GM21360 (cell line): ENCODE results near the gene NIM1K.
"Not testable (repeated sequence)": the region's sequence is repeated elsewhere in the genome, so short reads cannot be mapped to it uniquely, and the experiment has no call there.

Experiments
- ATAC-seq: cut with Tn5 transposase; IDR thresholded peaks from one replicate; pipeline ENCODE4 v1.9.1; 2021; ENCODE audit warnings: mild to moderate bottlenecking, moderate library complexity; ENCODE audit not compliant: unreplicated experiment

NIM1K gene

DNA sequence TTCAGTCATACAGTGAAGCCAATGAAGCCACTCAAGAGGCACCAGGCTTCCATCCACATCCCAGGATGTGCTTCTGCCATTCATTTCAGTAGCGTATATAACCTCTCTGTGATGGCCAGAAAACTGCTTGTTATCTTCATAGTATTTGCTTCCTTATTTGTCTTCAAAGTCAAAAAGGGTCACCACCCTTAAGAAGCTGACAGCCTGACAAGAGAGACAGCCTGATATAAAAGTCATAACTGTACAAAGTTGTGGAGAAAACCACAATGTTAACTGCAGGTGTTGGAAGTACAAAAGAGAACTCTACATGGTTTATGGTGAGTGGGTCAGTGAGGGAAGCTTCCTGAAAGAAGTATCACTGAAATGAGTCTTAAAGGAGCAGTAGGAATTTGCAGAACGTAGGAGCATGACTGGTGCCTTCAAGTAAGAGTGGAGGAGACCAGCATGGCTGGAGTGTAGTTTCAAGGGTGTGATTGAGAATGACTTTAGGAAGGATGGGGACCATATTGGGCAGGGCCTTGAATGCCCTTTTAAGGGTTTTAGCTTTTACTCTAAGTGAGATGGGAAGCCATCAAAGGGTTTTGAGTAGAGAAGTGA is 33.7 kb downstream of the NIM1K start:
- ATAC-seq = no peak

DNA sequence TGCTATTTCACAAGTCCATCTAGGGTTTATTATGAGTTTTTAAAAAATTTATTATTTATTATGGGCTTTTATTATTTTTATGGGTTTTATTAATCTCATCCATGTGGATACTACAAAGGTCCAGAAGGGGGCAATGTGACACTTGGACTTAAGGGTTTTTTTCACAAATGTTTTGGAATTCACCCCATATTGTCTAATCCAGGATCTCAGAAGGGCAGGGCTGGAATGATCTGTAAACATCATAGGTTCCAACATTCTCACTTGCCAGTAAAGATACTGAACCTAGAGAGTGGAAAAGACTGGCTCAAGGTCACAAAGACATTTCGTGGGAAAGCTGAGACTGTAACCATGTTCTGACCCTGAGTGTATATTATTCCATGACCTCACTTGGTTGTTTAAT is 35.6 kb downstream of the NIM1K start:
- ATAC-seq = no peak

- no peak for ATAC-seq
Measured at GRCh38 chr5:43230707-43231106, 38.7 kb downstream of the NIM1K start.

- no peak for ATAC-seq
Measured at GRCh38 chr5:43231977-43232376, 40.0 kb downstream of the NIM1K start.

GRCh38 chr5:43232943-43233833 is 41.2 kb downstream of the NIM1K start:
- no peak for ATAC-seq

- ATAC-seq = peak; percentile 81
Measured at GRCh38 chr5:43233946-43234345, 41.9 kb downstream of the NIM1K start.

DNA sequence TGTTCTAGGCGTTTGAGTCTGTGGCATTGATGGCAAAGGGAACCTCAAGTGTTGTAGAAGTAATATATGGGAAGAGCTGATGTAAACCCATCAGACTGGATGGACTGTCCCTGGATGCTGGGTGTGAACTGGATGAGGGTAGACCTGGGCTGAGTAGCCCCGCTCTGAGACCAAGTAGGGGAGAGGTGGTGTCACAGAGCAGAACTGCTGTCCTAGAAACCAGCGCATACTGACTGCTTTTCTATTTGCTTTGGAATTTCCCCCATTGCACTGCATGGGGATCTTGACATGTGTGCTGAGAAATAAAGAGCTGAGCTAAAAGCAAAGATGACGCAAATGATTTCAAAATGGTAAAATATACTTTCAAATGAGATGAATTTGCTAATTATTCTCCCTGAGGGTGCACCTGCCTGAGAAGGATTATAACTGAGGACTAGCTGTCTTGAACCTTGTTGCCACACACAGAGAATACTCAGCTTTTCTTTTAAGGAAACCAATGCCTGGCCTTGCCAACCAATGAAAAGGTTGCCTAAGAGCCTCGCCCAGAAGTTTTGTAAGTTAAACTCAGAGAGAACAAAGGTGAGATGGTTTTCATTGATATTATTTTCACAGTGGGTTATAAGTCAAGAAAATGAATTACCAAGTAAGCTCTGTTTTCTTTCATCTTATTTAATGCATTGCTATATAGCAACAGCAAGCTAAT is 44.8 kb downstream of the NIM1K start:
- ATAC-seq = no peak

GRCh38 chr5:43242196-43242595 is 50.2 kb downstream of the NIM1K start:
- no peak for ATAC-seq

GRCh38 chr5:43243270-43243669 is 51.2 kb downstream of the NIM1K start:
- no peak for ATAC-seq

DNA sequence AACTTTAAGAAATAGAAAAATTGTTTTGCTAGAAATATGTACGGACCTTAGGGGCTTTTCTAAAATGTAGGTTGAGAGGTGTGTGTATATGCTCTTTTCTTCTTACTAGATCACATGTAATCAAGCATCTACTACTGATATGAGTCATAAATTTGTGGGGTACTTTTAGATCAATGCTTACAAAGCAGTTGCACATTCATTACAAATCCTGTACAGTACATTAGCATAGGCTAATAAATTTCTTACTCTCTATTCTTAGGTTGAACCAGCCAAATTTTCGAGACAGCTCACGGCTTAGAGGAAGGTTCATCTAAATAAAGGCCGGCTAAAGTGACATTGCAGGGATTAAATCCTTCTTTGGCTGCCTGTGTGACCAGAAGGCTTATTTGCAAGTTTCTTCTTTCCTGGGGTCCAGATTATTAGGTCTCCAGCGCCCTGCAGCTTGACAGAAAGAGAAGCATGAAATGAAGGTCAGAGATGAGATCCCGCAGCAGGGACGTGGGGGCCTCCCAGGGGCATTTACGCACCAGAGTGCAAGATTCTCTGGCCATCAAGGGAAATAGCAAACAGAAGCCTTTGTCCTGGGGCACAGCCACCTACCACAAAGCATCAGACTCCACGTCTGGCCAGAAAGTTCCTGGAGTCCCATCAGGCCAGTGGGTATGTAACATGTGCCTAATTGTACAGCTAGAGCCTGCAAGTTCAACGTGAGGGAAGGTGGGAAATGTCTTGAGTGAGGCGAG is 53.0 kb downstream of the NIM1K start:
- peak; percentile 96 for ATAC-seq

DNA sequence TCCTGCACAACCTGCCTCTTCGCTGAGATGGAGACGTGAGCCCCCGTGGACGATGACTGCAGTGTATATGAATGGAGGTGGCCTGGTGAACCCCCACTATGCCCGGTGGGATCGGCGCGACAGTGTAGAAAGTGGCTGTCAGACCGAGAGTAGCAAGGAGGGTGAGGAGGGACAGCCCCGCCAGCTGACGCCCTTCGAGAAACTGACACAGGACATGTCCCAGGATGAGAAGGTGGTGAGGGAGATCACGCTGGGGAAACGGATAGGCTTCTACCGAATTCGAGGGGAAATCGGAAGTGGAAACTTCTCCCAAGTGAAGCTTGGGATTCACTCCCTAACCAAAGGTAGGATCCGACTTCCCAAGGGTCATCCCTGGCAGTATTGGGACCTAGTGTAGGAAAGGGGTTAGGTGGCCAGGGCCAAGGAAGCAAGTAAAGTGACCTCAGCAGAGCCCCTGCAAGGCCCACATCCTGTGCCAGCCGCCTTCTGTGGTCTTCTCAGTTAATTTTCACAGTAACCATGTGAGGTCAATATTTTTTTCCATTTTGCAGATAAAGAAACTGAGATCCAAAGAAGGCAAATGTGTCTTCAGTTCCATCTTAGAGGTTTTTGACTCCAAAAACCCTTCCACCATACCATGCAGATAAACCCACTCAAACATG is 53.8 kb downstream of the NIM1K start:
- no peak for ATAC-seq

GRCh38 chr5:43251754-43252153 is 59.7 kb downstream of the NIM1K start:
- no peak for ATAC-seq

DNA sequence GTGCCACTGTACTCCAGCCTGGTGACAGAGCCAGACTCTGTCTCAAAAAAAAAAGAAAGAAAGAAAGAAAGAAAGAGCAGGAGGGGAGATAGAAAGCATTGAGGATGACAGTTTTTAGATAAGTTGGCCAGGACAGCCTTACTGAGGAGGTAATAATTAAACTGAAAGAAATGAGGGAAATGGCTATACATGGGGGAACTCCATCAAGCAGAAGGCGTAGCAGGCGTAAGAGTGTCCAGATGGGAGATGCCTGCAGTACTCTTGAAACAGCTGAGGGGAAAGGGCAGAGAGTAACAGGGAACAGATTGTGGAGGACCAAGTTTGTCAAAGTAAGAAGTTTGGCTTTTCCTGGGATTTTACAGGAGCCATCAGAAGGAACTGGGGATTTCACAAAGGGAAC is 63.7 kb downstream of the NIM1K start:
- no peak for ATAC-seq

- ATAC-seq = no peak
Measured at GRCh38 chr5:43256261-43256966, 64.4 kb downstream of the NIM1K start.

DNA sequence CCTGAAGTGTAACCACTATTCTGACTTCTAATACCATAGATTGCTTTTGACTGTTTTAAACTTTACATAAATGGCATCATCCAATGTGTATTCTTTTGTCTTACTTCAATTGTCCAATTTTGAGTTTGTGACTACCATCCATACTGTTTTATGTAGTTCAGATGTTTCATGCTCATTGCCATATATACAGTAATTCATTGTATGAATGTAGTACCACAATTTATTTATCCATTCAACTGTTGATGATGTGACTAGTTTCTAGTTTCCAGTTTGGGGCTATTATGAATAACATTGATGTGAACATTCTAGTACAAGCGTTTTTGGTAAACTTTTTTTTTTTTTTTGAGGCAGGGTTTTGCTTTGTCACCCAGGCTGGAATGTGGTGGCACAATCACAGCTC is 66.1 kb downstream of the NIM1K start:
- ATAC-seq = no peak

DNA sequence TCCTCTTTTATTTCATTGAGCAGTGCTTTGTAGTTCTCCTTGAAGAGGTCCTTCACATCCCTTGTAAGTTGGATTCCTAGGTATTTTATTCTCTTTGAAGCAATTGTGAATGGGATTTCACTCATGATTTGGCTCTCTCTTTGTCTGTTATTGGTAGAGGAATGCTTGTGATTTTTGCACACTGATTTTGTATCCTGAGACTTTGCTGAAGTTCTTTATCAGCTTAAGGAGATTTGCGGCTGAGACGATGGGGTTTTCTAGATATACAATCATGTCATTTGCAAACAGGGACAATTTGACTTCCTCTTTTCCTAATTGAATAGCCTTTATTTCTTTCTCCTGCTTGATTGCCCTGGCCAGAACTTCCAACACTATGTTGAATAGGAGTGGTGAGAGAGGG is 70.2 kb downstream of the NIM1K start:
- not testable (repeated sequence) for ATAC-seq

GRCh38 chr5:43268188-43268820 is 76.3 kb downstream of the NIM1K start:
- no peak for ATAC-seq

- ATAC-seq = no peak
Measured at GRCh38 chr5:43270645-43271044, 78.6 kb downstream of the NIM1K start.

- no peak for ATAC-seq
Measured at GRCh38 chr5:43273552-43273951, 81.5 kb downstream of the NIM1K start.
